Bronchial epithelial cell (primary cell): ENCODE data around the gene TAC4. TPM values are rescaled to one million over a fixed set of nuclear protein-coding genes. Genes with fewer than 3 reads are reported as not detected.

Source experiments
- DNase-seq: peaks from one replicate; pipeline ENCODE4 v3.0.0-alpha.2; 2010; ENCODE audit warnings: low read depth
- FAIRE-seq: peaks from 2 replicates; lab custom pipeline; 2011; peaks lifted over from hg19 to GRCh38; lab: Jason Lieb, UNC
- H3K27me3 ChIP-seq: 2 replicates; pipeline ENCODE4 v1.5.1; 2011; ENCODE audit warnings: low read length; ENCODE audit not compliant: control insufficient read depth, insufficient read depth
- H3K36me3 ChIP-seq: 2 replicates; pipeline ENCODE4 v1.5.1; 2011; ENCODE audit warnings: low read length; ENCODE audit not compliant: control insufficient read depth, insufficient read depth
- H3K4me3 ChIP-seq: 2 replicates; pipeline ENCODE4 v1.5.1; 2011; ENCODE audit warnings: mild to moderate bottlenecking, low read depth, low read length, control low read depth
- CTCF ChIP-seq: IDR thresholded peaks from 2 replicates; pipeline ENCODE4 v1.5.1; 2011; ENCODE audit warnings: mild to moderate bottlenecking, moderate library complexity, low read length, control low read depth, inconsistent platforms; ENCODE audit not compliant: insufficient read depth, severe bottlenecking
- total RNA-seq: library from RNA; depleted of rRNA; stranded (reverse); fragments of >200 nt; gene quantifications from 2 replicates; pipeline ENCODE4 v1.2.1, GENCODE V29; 2014

TAC4 gene
- total RNA-seq, 1 donor from 2014 or later = not detected

- H3K27me3 ChIP-seq = peaks cover 11% of the 10 kb centered on the region
- DNase-seq = peak; percentile 41
Observed at GRCh38 chr17:49880291-49881053, 32.6 kb upstream of the TAC4 start.

GRCh38 chr17:49878931-49879904 lies 31.3 kb upstream of the TAC4 start:
- DNase-seq (no peak), FAIRE-seq (peak; percentile 32)
- H3K27me3 ChIP-seq = peaks cover 13% of the 10 kb centered on the region

More at GRCh38 chr17:49880291-49881053, 32.6 kb upstream of the TAC4 start:
- TF ChIP-seq CTCF = peak; percentile 99
- FAIRE-seq = no peak
- H3K4me3 ChIP-seq = no peak overlapping the region
- no peaks in the 10 kb centered on the region for H3K36me3 ChIP-seq

GRCh38 chr17:49875685-49876084 lies 27.8 kb upstream of the TAC4 start:
- Histone ChIP-seq H3K4me3 (no peak overlapping the region), H3K36me3 (no peaks in the 10 kb centered on the region), H3K27me3 (peaks cover 2% of the 10 kb centered on the region)
- no peak for TF ChIP-seq CTCF
- DNase-seq (no peak), FAIRE-seq (no peak)

More at GRCh38 chr17:49878931-49879904, 31.3 kb upstream of the TAC4 start:
- Histone ChIP-seq H3K36me3 (no peaks in the 10 kb centered on the region), H3K4me3 (no peak overlapping the region)
- no peak for TF ChIP-seq CTCF

GRCh38 chr17:49874911-49875310 lies 27.0 kb upstream of the TAC4 start:
- FAIRE-seq (no peak), DNase-seq (no peak)
- TF ChIP-seq CTCF = no peak
- Histone ChIP-seq H3K27me3 (peaks cover 2% of the 10 kb centered on the region), H3K36me3 (no peaks in the 10 kb centered on the region), H3K4me3 (no peak overlapping the region)

- FAIRE-seq (no peak), DNase-seq (no peak)
- no peak for TF ChIP-seq CTCF
- no peaks in the 10 kb centered on the region for H3K36me3 ChIP-seq
- H3K27me3 ChIP-seq = peaks cover 2% of the 10 kb centered on the region
- H3K4me3 ChIP-seq = no peak overlapping the region
Observed at GRCh38 chr17:49873926-49874325, 26.1 kb upstream of the TAC4 start.
